GM12864 (cell line): ENCODE data around the gene GALNT2.
A peak's percentile ranks its signal among the peaks of the same experiment; 100 is the strongest.

Source experiments
- DNase-seq: peaks from one replicate; pipeline ENCODE4 v3.0.0-alpha.2; 2011; ENCODE audit warnings: low read depth
- H3K4me3 ChIP-seq: 2 replicates; pipeline ENCODE4 v1.5.1; 2011; ENCODE audit warnings: mild to moderate bottlenecking, low read depth, low read length, control low read depth
- CTCF ChIP-seq: IDR thresholded peaks from 2 replicates; pipeline ENCODE4 v1.5.1; 2011; ENCODE audit warnings: low read depth, mild to moderate bottlenecking, moderate library complexity, low read length, control low read depth, inconsistent platforms; ENCODE audit errors: missing control alignments

GALNT2 gene

GRCh38 chr1:230103306-230104173 is 36.5 kb downstream of the GALNT2 start:
- no peak overlapping the region for H3K4me3 ChIP-seq
- no peak for DNase-seq
- no peak for TF ChIP-seq CTCF

GRCh38 chr1:230104395-230105244 is 37.6 kb downstream of the GALNT2 start:
- no peak for TF ChIP-seq CTCF
- peak; percentile 61 for DNase-seq
- H3K4me3 ChIP-seq, result no peak overlapping the region

- H3K4me3 ChIP-seq, result no peak overlapping the region; the same call in 1 of the 2 replicates
- DNase-seq, result no peak
- no peak for TF ChIP-seq CTCF
Measured at GRCh38 chr1:230105245-230105753, 38.3 kb downstream of the GALNT2 start.

GRCh38 chr1:230105754-230106625 is 39.0 kb downstream of the GALNT2 start:
- TF ChIP-seq CTCF, result no peak
- no peak for DNase-seq
- H3K4me3 ChIP-seq, result peak overlapping the region; percentile 2; the same call in 1 of the 2 replicates

GRCh38 chr1:230107941-230108340 is 40.9 kb downstream of the GALNT2 start:
- no peak overlapping the region for H3K4me3 ChIP-seq
- TF ChIP-seq CTCF, result no peak
- DNase-seq, result no peak

GRCh38 chr1:230108580-230108979 is 41.5 kb downstream of the GALNT2 start:
- DNase-seq, result no peak
- H3K4me3 ChIP-seq, result no peak overlapping the region
- TF ChIP-seq CTCF, result no peak
